Urothelium cell line (cell line): ENCODE measurements around the gene RIMS3.

Experiments
- DNase-seq: peaks from one replicate; pipeline ENCODE4 v3.0.0; 2011; ENCODE audit warnings: low spot score, mixed read lengths
- FAIRE-seq: peaks from 2 replicates; lab custom pipeline; 2011; peaks lifted over from hg19 to GRCh38; lab: Jason Lieb, UNC

The RIMS3 gene

GRCh38 chr1:40691538-40692428 lies 26.3 kb upstream of the RIMS3 start, which contains the start of gene NFYC:
Gene NFYC (plus strand): TSS chr1:40691704. CDS start chr1:40738844, 47,140 bp downstream.
- peak; percentile 99 for DNase-seq
- FAIRE-seq, result peak; percentile 81

- no peak for DNase-seq
Measured at GRCh38 chr1:40690771-40691537, 25.5 kb upstream of the RIMS3 start.

GRCh38 chr1:40689737-40690136 lies 24.3 kb upstream of the RIMS3 start:
- no peak for DNase-seq

More at GRCh38 chr1:40690771-40691537, 25.5 kb upstream of the RIMS3 start:
- no peak for FAIRE-seq

GRCh38 chr1:40687661-40688060 lies 22.2 kb upstream of the RIMS3 start:
- DNase-seq, result no peak
- FAIRE-seq, result no peak

More at GRCh38 chr1:40689737-40690136, 24.3 kb upstream of the RIMS3 start:
- FAIRE-seq, result no peak

GRCh38 chr1:40687059-40687458 lies 21.6 kb upstream of the RIMS3 start:
- no peak for DNase-seq
- FAIRE-seq, result no peak

- FAIRE-seq (no peak), DNase-seq (no peak)
Measured at GRCh38 chr1:40684669-40685068, 19.2 kb upstream of the RIMS3 start.

- FAIRE-seq (no peak), DNase-seq (no peak)
Measured at GRCh38 chr1:40679165-40679953, 13.9 kb upstream of the RIMS3 start.

GRCh38 chr1:40676501-40676900 lies 11.0 kb upstream of the RIMS3 start:
- DNase-seq, result no peak
- FAIRE-seq, result no peak

GRCh38 chr1:40673452-40673851 lies 8.0 kb upstream of the RIMS3 start:
- no peak for DNase-seq

GRCh38 chr1:40668769-40669525 lies 3.5 kb upstream of the RIMS3 start:
- FAIRE-seq (peak; percentile 17), DNase-seq (peak; percentile 90)

More at GRCh38 chr1:40673452-40673851, 8.0 kb upstream of the RIMS3 start:
- FAIRE-seq, result no peak

GRCh38 chr1:40664791-40665190 lies 691 bp downstream of the RIMS3 start:
- no peak for FAIRE-seq
- no peak for DNase-seq

- DNase-seq (no peak), FAIRE-seq (no peak)
Measured at GRCh38 chr1:40664167-40664537, 1.3 kb downstream of the RIMS3 start.

GRCh38 chr1:40663324-40664166 lies 1.9 kb downstream of the RIMS3 start:
- DNase-seq (no peak), FAIRE-seq (peak; percentile 59)

GRCh38 chr1:40662864-40663263 lies 2.6 kb downstream of the RIMS3 start:
- DNase-seq (peak; percentile 76), FAIRE-seq (peak; percentile 77)

GRCh38 chr1:40662151-40662550 lies 3.3 kb downstream of the RIMS3 start:
- FAIRE-seq (no peak), DNase-seq (no peak)

GRCh38 chr1:40661678-40662077 lies 3.8 kb downstream of the RIMS3 start:
- DNase-seq, result no peak
- FAIRE-seq, result no peak

- FAIRE-seq (no peak), DNase-seq (no peak)
Measured at GRCh38 chr1:40659649-40659947, 5.9 kb downstream of the RIMS3 start.

- FAIRE-seq, result no peak
- no peak for DNase-seq
Measured at GRCh38 chr1:40658751-40659648, 6.5 kb downstream of the RIMS3 start.
